HG03565 (cell line): ENCODE results near the gene PRR7.
A peak's percentile ranks its signal among the peaks of the same experiment; 100 is the strongest.

Source experiments
- ATAC-seq: cut with Tn5 transposase; IDR thresholded peaks from one replicate; pipeline ENCODE4 v1.9.1; 2021; ENCODE audit warnings: mild to moderate bottlenecking, moderate library complexity; ENCODE audit not compliant: unreplicated experiment

The PRR7 gene

GRCh38 chr5:177434942-177435738 lies 11.5 kb upstream of the PRR7 start:
- ATAC-seq: no peak

DNA sequence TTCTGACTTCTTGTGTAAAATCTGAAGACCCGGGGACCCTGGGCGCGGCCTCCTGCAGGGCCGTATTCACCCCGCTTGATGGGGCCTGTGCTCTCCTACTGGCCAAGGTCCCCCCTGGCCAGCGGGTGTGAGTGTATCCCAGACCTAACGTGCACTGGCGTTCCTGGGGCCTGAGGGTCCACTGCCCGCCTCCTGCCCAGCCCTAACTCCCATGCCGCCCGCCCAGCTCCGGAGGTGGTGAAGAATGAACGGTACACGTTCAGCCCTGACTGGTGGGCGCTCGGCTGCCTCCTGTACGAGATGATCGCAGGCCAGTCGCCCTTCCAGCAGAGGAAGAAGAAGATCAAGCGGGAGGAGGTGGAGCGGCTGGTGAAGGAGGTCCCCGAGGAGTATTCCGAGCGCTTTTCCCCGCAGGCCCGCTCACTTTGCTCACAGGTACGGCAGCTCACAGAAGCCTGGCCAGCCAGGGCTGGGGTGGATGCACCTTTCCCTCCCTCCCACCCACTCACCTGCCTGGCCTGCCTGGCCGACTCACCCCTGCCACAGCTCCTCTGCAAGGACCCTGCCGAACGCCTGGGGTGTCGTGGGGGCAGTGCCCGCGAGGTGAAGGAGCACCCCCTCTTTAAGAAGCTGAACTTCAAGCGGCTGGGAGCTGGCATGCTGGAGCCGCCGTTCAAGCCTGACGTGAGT lies 10.6 kb upstream of the PRR7 start:
- no peak for ATAC-seq

- ATAC-seq: no peak
These were observed 9.0 kb upstream of the PRR7 start for GRCh38 chr5:177437623-177438022.

DNA sequence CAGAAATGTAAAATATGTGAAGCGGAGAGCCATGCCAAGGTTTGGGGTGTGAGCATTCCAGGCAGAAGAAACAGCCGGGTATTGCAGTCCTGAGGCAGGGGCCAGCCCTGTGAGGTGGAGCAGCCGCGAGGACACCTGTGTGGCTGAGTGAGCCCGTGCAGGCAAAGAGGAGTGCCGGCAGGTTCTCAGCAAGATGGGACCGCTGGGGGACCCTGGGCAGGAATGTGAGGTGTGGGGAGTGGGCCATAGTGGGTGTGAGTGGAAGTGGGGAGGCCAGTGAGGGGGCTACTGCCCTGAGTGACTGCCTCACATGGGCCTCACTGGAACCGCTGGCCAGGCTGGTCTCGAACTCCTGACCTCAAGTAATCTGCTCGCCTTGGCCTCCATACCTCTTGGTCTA lies 8.1 kb upstream of the PRR7 start:
- no peak for ATAC-seq

DNA sequence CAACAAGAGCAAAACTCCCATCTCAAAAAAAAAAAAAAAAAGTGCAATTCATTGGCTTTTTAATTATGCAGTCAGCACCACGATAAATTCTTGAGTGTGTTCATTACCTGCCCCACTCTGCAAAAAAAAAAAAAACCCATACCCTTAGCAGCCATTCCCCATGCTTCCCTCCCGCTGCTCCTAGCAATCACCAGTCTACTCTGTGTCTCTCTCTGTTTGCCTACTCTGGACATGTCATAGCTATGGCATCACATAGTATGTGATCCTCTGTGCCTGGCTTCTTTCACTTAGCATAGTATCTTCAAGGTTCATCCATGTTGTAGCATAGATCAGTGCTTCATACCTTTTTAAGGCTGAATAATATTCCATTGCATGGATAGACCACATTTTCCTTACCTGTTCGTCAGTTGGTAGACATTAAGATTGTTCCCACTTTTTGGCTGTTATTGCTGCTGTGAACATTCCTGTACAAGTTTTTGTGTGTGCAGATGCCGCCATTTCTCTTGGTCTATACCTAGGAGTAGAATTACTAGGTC lies 7.0 kb upstream of the PRR7 start:
- no peak for ATAC-seq

DNA sequence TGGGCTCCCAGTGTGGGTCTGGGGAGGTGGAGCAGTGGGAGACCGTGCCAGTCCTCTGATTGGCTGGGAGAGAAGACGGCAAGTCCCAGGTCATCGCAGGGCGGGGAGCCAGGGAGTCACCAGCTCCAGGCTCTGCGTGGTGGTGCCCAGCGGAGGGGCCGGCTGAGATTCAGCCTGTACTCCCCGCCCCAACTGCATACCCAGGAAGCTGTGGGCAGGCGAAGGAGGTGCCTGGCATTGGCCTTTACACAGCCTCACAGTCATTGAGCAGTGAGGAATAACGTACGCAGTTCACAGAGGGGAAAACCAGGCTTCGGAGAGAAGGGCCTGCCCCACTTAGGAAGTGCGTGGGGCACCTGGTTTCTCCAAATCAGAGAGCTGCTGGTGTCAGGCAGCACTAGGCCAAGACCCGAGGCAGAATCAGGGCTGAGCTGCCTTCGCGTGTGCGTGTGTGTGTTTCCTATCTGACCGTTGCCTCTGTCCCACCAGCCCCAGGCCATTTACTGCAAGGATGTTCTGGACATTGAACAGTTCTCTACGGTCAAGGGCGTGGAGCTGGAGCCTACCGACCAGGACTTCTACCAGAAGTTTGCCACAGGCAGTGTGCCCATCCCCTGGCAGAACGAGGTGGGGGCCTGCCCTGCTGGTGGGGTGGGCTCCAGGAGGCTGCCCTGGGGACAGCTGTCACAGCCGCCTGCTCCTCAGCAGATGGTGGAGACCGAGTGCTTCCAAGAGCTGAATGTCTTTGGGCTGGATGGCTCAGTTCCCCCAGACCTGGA lies 6.2 kb upstream of the PRR7 start:
- no peak for ATAC-seq

- ATAC-seq: no peak
These were observed 5.4 kb upstream of the PRR7 start for GRCh38 chr5:177440990-177441780.

GRCh38 chr5:177442066-177442826 lies 4.4 kb upstream of the PRR7 start:
- no peak for ATAC-seq

GRCh38 chr5:177443144-177443983 lies 3.2 kb upstream of the PRR7 start:
- no peak for ATAC-seq

DNA sequence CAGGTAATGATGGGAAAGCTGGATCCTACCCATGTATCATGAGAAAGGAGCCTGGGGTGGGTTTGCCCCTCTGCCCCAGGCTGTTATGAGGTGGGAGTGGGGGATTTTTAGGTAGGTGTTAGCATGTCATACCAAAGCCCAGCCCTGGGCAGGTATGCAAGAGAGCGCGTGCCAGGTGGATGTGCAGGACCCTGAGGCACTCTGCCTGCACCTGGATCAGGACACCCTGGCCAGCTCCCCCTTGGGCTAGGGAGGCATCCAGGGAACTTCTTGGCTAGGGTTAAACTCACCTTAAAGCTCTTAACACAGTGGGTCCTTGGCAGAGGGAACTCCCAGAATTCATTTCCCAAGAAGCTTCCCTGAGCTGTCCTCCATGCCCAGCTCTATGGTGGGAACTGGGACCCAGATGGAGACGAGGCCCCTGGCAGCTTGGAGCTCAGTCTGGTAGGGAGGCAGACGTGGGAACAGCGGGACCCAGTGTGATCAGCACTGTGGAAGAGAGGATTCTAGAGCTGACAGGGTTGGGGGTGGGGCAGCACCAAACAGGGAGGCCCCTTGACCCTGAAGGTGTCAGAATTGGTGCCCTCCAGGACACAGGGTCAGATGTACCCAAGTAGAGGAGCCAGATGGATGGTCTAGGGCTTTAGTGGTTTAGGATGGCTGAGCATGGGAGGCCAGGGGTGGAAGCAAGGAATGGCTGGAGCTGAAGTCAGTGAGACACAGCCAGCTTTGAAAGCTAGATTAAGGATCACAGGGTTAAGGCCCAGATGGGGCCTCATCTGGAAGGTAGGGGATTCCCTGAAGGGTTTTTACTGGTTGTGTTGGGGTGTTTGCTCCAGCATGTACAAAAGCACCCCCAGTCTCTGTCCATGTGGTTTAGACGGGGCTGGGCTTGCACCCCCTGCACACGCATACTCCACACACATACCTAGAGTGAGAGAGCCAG lies 2.2 kb upstream of the PRR7 start:
- ATAC-seq: no peak

DNA sequence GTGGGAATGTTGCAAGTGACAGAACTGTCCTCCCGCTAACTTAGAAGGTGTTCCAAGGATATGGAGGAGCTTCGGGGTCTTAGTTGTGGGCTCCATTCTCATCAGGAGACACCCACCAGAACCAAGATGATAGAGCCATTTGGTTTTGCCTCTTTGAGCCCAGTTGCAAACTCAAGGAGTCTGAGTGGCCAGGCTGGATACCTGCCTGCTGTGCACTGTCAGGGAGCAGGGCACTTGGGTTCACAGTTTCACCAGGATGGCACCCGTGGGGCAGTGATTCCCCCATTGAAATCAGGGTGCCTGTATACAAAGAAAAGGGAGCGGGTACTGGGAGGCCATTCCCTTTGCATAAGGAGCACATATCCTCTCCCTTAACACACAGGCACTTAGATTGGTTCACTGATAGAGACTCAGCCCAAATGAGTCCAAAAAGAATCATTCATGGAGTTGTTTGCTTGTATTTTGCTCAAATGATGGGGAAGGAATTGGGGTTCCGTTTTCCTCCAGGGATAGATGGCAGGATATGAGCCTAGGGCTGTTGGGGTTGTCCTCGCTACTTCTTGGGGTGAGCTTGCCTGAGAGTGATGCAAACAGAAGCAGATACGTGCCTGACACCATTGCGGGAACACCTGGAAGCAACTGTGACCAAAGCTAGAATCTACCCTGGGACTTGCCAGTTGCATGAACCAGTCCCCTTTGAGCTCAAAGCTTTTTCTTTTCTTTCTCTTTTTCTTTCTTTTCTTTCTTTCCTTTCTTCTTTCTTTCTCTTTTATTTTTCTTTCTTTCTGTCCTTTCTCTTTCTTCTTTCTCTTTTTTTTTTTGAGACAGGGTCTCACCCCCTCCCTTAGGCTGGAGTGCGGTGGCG lies 1.3 kb upstream of the PRR7 start:
- ATAC-seq: no peak

- no peak for ATAC-seq
These were observed 756 bp upstream of the PRR7 start for GRCh38 chr5:177445917-177446199.

- ATAC-seq: peak; percentile 18
These were observed 524 bp downstream of the PRR7 start for GRCh38 chr5:177447066-177447610.

- ATAC-seq: no peak
These were observed 1.1 kb downstream of the PRR7 start for GRCh38 chr5:177447611-177448243.

DNA sequence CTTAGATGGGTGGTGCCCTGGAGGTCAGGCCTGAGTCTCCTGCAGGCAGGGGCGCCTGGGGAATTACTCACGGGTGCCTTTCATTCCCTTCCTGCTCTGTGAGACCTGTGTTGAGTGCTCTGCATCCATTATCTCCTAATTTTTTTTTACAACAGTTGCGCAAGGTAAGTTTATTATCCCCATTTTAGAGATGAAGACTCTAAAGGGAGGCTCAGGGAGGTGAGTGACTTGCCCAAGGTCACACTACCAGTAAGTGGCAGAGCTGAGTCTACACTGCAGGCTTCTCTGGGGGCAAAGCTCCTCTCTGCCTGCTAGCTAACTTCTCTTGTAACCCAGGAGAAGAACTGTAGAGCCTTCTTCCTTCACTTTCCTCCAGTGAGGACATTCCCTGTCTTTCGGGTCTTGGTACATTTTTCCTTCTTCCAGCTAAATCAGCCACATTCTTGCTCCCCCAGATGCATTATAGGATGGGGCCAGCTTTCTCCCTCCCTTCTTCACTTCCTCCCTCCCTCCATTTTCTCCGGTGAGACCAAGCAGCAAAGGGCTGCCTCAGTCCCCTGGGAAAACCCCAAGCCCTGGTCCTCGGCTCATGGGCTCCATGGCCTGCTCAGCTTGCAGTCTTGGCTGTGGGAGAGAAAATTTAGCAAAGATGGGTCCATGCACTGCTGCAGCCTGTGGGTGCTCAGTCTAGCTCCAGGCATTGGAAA lies 1.8 kb downstream of the PRR7 start:
- ATAC-seq: no peak
